ENCODE data around the gene WDR43.

- TF ChIP-seq POLR2AphosphoS5 (IDR thresholded peaks at IDR 0.05) (no peak), CTCF (IDR thresholded peaks at IDR 0.05) (no peak), EP300 (IDR thresholded peaks at IDR 0.05) (no peak)
These were observed 88.0 kb downstream of the WDR43 start for GRCh38 chr2:28982381-28982950.

Data from sigmoid colon (tissue), 4 donors.